ENCODE measurements around the gene NCS1. TPM values are rescaled to one million over a fixed set of nuclear protein-coding genes. Genes with fewer than 3 reads are reported as not detected.

Gene NCS1
- total and polyA plus RNA-seq, 12 donors = 4.0 to 87.6 (median 34.3) TPM

- WGBS, 4 donors = 76 to 83% (median 82%) methylated on average over 25 to 26 of the region's 26 CpGs
- Histone ChIP-seq H3K4me1 (replicated peaks in 1 of 2) (no peaks in the 10 kb centered on the region), H3K9me3 (replicated peaks in 1 of 3) (no peaks in the 10 kb centered on the region), H3K36me3 (replicated peaks in 1 of 2) (no peaks in the 10 kb centered on the region), H3K4me3 (no peak overlapping the region), H3K27ac (no peak overlapping the region), H3K27me3 (no peaks in the 10 kb centered on the region)
- no peak for DNase-seq
- no peak for TF ChIP-seq POLR2A (IDR thresholded peaks at IDR 0.05)
- no peak for TF ChIP-seq CTCF (IDR thresholded peaks at IDR 0.05)
- intact Hi-C loops (cut with DNase I) = no loop called here
Observed at GRCh38 chr9:130208600-130209347, 36.6 kb downstream of the NCS1 start.

- Histone ChIP-seq H3K36me3 (replicated peaks in 1 of 2) (no peaks in the 10 kb centered on the region), H3K27ac (no peak overlapping the region), H3K4me1 (replicated peaks in 1 of 2) (no peaks in the 10 kb centered on the region), H3K27me3 (no peaks in the 10 kb centered on the region), H3K9me3 (replicated peaks in 1 of 3) (no peaks in the 10 kb centered on the region), H3K4me3 (no peak overlapping the region)
- intact Hi-C loops (cut with DNase I) = no loop called here
- WGBS, 4 donors = 78 to 82% (median 80%) methylated on average over 14 of the region's 14 CpGs
- TF ChIP-seq CTCF (IDR thresholded peaks at IDR 0.05) (no peak), POLR2A (IDR thresholded peaks at IDR 0.05) (no peak)
- DNase-seq = no peak
Observed at GRCh38 chr9:130209422-130209821, 37.2 kb downstream of the NCS1 start.

GRCh38 chr9:130211548-130212226 lies 39.5 kb downstream of the NCS1 start:
- DNase-seq = no peak
- no peak overlapping the region for H3K27ac ChIP-seq
- intact Hi-C loops (cut with DNase I) = no loop called here
- H3K36me3 ChIP-seq (replicated peaks in 1 of 2) = no peaks in the 10 kb centered on the region
- no peaks in the 10 kb centered on the region for H3K9me3 ChIP-seq (replicated peaks in 1 of 3)
- H3K4me1 ChIP-seq (replicated peaks in 1 of 2) = peaks cover 0 to 6% of the 10 kb centered on the region in 2 donors
- TF ChIP-seq POLR2A (IDR thresholded peaks at IDR 0.05) (no peak), CTCF (IDR thresholded peaks at IDR 0.05) (no peak)
- WGBS, 4 donors = 86 to 93% (median 88%) methylated on average over 12 to 20 of the region's 20 CpGs
- H3K4me3 ChIP-seq = no peak overlapping the region
- H3K27me3 ChIP-seq = no peaks in the 10 kb centered on the region

- WGBS, 4 donors = 78 to 88% (median 84%) methylated on average over 13 to 17 of the region's 17 CpGs
- Histone ChIP-seq H3K4me1 (replicated peaks in 1 of 2) (peaks cover 0 to 6% of the 10 kb centered on the region in 2 donors), H3K36me3 (replicated peaks in 1 of 2) (peaks cover 0 to 1% of the 10 kb centered on the region in 2 donors), H3K9me3 (replicated peaks in 1 of 3) (no peaks in the 10 kb centered on the region), H3K27me3 (no peaks in the 10 kb centered on the region), H3K4me3 (no peak overlapping the region), H3K27ac (no peak overlapping the region)
- TF ChIP-seq CTCF (IDR thresholded peaks at IDR 0.05) (no peak), POLR2A (IDR thresholded peaks at IDR 0.05) (no peak)
- no peak for DNase-seq
- intact Hi-C loops (cut with DNase I) = no loop called here
Observed at GRCh38 chr9:130212543-130213297, 40.5 kb downstream of the NCS1 start.
